GM23338 (cell line): ENCODE data around the gene SMIM13.

Experiments used
- EZH2 ChIP-seq: fragments of 200-600 bp; sonication (generic); IDR thresholded peaks from one replicate; pipeline ENCODE4 v1.8.0; 2017; ENCODE audit warnings: antibody characterized with exemption, mild to moderate bottlenecking, low read depth; ENCODE audit not compliant: unreplicated experiment
- EZH2phosphoT487 ChIP-seq: fragments of 200-600 bp; sonication (generic); IDR thresholded peaks from one replicate; pipeline ENCODE4 v1.8.1; 2018; ENCODE audit warnings: antibody characterized with exemption; ENCODE audit not compliant: unreplicated experiment
- JUNB ChIP-seq: IDR thresholded peaks from one replicate; pipeline ENCODE4 v1.6.1; 2016; ENCODE audit warnings: antibody characterized with exemption; ENCODE audit not compliant: unreplicated experiment
- NANOG ChIP-seq: IDR thresholded peaks from 2 replicates; pipeline ENCODE4 v1.6.1; 2016; ENCODE audit warnings: antibody characterized with exemption, borderline replicate concordance
- POLR2AphosphoS5 ChIP-seq: IDR thresholded peaks from 2 replicates; pipeline ENCODE4 v1.6.1; 2016; ENCODE audit warnings: antibody characterized with exemption, low read depth
- ZNF114 ChIP-seq: fragments of 250-450 bp; sonication (Bioruptor Pico); IDR thresholded peaks from 2 replicates; pipeline ENCODE4 v1.5.0; 2020; ENCODE audit warnings: mild to moderate bottlenecking, moderate library complexity
- ZNF331 ChIP-seq: fragments of 250-450 bp; sonication (Bioruptor Pico); IDR thresholded peaks from 2 replicates; pipeline ENCODE4 v1.5.0; 2020; ENCODE audit warnings: low read depth, mild to moderate bottlenecking, moderate library complexity
- TF ChIP-seq, protein P1 (sequence below), 2 experiments: fragments of 200-600 bp in 1 of 2; sonication (generic) in 1 of 2; conservative IDR thresholded peaks; 2 replicates each; pipeline versions ENCODE4 v1.5.1 to v1.6.1; 2016 to 2017; ENCODE audit warnings: antibody characterized with exemption in 2 of 2, low read depth in 2 of 2, mild to moderate bottlenecking in 2 of 2, moderate library complexity in 1 of 2
- TF ChIP-seq, protein P2 (sequence below): IDR thresholded peaks from 2 replicates; pipeline ENCODE4 v1.6.1; 2016; ENCODE audit warnings: antibody characterized with exemption
- TF ChIP-seq, protein P3 (sequence below): IDR thresholded peaks from one replicate; pipeline ENCODE4 v1.6.1; 2018; ENCODE audit warnings: antibody characterized with exemption; ENCODE audit not compliant: unreplicated experiment

DNA sequence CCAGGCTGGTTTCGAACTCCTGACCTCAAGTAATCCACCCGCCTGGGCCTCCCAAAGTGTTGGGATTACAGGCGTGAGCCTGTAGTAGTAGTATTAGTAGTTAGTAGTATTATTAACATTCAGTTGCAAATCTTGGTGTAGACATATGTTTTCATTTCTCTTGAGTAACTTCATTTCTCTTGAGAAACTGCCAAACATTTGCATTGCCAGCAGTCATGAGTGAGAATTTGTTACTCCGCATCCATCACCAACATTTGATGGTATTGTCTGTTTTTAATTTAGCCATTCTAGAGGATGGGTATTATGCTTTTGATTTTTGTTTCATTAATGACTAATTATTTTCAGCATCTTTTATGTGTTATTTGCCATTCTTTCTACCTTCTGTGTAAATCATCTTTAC, 19.4 kb downstream of the SMIM13 start:
- TF ChIP-seq, protein P1, sequence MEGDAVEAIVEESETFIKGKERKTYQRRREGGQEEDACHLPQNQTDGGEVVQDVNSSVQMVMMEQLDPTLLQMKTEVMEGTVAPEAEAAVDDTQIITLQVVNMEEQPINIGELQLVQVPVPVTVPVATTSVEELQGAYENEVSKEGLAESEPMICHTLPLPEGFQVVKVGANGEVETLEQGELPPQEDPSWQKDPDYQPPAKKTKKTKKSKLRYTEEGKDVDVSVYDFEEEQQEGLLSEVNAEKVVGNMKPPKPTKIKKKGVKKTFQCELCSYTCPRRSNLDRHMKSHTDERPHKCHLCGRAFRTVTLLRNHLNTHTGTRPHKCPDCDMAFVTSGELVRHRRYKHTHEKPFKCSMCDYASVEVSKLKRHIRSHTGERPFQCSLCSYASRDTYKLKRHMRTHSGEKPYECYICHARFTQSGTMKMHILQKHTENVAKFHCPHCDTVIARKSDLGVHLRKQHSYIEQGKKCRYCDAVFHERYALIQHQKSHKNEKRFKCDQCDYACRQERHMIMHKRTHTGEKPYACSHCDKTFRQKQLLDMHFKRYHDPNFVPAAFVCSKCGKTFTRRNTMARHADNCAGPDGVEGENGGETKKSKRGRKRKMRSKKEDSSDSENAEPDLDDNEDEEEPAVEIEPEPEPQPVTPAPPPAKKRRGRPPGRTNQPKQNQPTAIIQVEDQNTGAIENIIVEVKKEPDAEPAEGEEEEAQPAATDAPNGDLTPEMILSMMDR (conservative IDR thresholded peaks at IDR 0.05; ENCODE audit: low read depth in 2 of 2) = no peak
- TF ChIP-seq NANOG (no peak), POLR2AphosphoS5 (no peak), EZH2phosphoT487 (no peak), EZH2 (no peak), JUNB (no peak), ZNF331 (CRISPR knock-in tag) (no peak), ZNF114 (CRISPR knock-in tag) (no peak)
- TF ChIP-seq, protein P2, sequence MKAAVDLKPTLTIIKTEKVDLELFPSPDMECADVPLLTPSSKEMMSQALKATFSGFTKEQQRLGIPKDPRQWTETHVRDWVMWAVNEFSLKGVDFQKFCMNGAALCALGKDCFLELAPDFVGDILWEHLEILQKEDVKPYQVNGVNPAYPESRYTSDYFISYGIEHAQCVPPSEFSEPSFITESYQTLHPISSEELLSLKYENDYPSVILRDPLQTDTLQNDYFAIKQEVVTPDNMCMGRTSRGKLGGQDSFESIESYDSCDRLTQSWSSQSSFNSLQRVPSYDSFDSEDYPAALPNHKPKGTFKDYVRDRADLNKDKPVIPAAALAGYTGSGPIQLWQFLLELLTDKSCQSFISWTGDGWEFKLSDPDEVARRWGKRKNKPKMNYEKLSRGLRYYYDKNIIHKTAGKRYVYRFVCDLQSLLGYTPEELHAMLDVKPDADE = no peak
- TF ChIP-seq, protein P3, sequence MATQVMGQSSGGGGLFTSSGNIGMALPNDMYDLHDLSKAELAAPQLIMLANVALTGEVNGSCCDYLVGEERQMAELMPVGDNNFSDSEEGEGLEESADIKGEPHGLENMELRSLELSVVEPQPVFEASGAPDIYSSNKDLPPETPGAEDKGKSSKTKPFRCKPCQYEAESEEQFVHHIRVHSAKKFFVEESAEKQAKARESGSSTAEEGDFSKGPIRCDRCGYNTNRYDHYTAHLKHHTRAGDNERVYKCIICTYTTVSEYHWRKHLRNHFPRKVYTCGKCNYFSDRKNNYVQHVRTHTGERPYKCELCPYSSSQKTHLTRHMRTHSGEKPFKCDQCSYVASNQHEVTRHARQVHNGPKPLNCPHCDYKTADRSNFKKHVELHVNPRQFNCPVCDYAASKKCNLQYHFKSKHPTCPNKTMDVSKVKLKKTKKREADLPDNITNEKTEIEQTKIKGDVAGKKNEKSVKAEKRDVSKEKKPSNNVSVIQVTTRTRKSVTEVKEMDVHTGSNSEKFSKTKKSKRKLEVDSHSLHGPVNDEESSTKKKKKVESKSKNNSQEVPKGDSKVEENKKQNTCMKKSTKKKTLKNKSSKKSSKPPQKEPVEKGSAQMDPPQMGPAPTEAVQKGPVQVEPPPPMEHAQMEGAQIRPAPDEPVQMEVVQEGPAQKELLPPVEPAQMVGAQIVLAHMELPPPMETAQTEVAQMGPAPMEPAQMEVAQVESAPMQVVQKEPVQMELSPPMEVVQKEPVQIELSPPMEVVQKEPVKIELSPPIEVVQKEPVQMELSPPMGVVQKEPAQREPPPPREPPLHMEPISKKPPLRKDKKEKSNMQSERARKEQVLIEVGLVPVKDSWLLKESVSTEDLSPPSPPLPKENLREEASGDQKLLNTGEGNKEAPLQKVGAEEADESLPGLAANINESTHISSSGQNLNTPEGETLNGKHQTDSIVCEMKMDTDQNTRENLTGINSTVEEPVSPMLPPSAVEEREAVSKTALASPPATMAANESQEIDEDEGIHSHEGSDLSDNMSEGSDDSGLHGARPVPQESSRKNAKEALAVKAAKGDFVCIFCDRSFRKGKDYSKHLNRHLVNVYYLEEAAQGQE = no peak
